B cell (primary cell): ENCODE data around the gene PANK4. TPM values are rescaled to one million over a fixed set of nuclear protein-coding genes. Genes with fewer than 3 reads are reported as not detected.

ENCODE experiments used
- ATAC-seq: fragments of 200-7000 bp; cut with Tn5 transposase; one replicate; pipeline ENCODE4 v1.10.0; 2021; ENCODE audit warnings: low read depth, mild to moderate bottlenecking, moderate number of reproducible peaks, moderate library complexity
- CTCF ChIA-PET: fragments of 350-600 bp; sonication (Branson Sonifier 250); formaldehyde crosslinking; loops from one replicate; lab custom pipeline; 2021; ENCODE audit warnings: antibody characterized with exemption, inconsistent platforms; lab: Charles Lee
- POLR2A ChIA-PET: fragments of 350-600 bp; sonication (Branson Sonifier 250); formaldehyde crosslinking; loops from one replicate; lab custom pipeline; 2021; ENCODE audit warnings: antibody characterized with exemption; lab: Charles Lee
- DNase-seq: peaks from one replicate; pipeline ENCODE4 v3.0.0; 2013
- H2AFZ ChIP-seq: 2 replicates; pipeline ENCODE4 v1.6.1; 2012; ENCODE audit warnings: mild to moderate bottlenecking, low read depth, low read length; ENCODE audit not compliant: insufficient read depth, poor library complexity, severe bottlenecking
- H3K27ac ChIP-seq, 2 donors: 1 replicate in 1 of 2; 2 replicates in 1 of 2; pipeline ENCODE4 v1.5.1; 2012 to 2013; ENCODE audit warnings: low read length in 2 of 2, mild to moderate bottlenecking in 2 of 2, moderate library complexity in 1 of 2
- H3K27me3 ChIP-seq, 4 experiments: fragments of 200-600 bp in 1 of 4; sonication (generic) in 1 of 4; replicated peaks in 1 of 4; 1 replicate in 2 of 4; 2 replicates in 2 of 4; pipeline versions ENCODE4 v1.6.1 to v1.7.0; 2013 to 2016; ENCODE audit warnings: low read length in 3 of 4, mild to moderate bottlenecking in 2 of 4, mixed read lengths in 1 of 4, moderate library complexity in 1 of 4; ENCODE audit not compliant: insufficient read depth in 4 of 4, control insufficient read depth in 3 of 4; ENCODE audit errors: control extremely low read depth in 1 of 4
- H3K36me3 ChIP-seq, 2 experiments: replicated peaks in 1 of 2; 1 replicate in 1 of 2; 2 replicates in 1 of 2; pipeline versions ENCODE4 v1.6.1 to v1.7.1; 2013; ENCODE audit warnings: low read length in 1 of 2; ENCODE audit not compliant: insufficient read depth in 2 of 2, control insufficient read depth in 1 of 2; ENCODE audit errors: control extremely low read depth in 1 of 2, extremely low read depth in 1 of 2
- H3K4me1 ChIP-seq, 2 donors: fragments of 200-600 bp in 1 of 2; sonication (generic) in 1 of 2; 1 replicate in 1 of 2; 2 replicates in 1 of 2; pipeline versions ENCODE4 v1.5.1 to v1.6.1; 2013 to 2017; ENCODE audit warnings: low read length in 2 of 2; ENCODE audit not compliant: control insufficient read depth in 2 of 2, insufficient read depth in 2 of 2
- H3K4me2 ChIP-seq: replicated peaks from 2 replicates; pipeline ENCODE3; 2012; ENCODE audit warnings: mild to moderate bottlenecking, low read depth, low read length; ENCODE audit not compliant: poor library complexity, severe bottlenecking
- H3K4me3 ChIP-seq, 5 experiments: fragments of 200-600 bp in 1 of 5; sonication (generic) in 1 of 5; 1 replicate in 3 of 5; 2 replicates in 2 of 5; pipeline versions ENCODE4 v1.5.1 to v1.7.0; 2011 to 2016; ENCODE audit warnings: low read length in 4 of 5, mild to moderate bottlenecking in 4 of 5, low read depth in 2 of 5, control low read depth in 1 of 5, moderate library complexity in 1 of 5; ENCODE audit not compliant: insufficient read depth in 1 of 5; ENCODE audit errors: control extremely low read depth in 1 of 5, extremely low read depth in 1 of 5
- H3K79me2 ChIP-seq: fragments of 200-600 bp; sonication (generic); one replicate; pipeline ENCODE4 v1.6.0; 2016; ENCODE audit warnings: low read length; ENCODE audit not compliant: control insufficient read depth, insufficient read depth
- H3K9ac ChIP-seq: fragments of 200-600 bp; sonication (generic); 2 replicates; pipeline ENCODE4 v1.6.1; 2017; ENCODE audit warnings: mild to moderate bottlenecking, low read length, moderate library complexity
- H3K9me3 ChIP-seq, 3 donors: one replicate each; pipeline versions ENCODE4 v1.6.1 to v1.7.1; 2013; ENCODE audit warnings: low read length in 2 of 3; ENCODE audit not compliant: control insufficient read depth in 2 of 3, insufficient read depth in 1 of 3; ENCODE audit errors: control extremely low read depth in 1 of 3
- H4K20me1 ChIP-seq: 2 replicates; pipeline ENCODE4 v1.6.0; 2012; ENCODE audit warnings: mild to moderate bottlenecking, low read length; ENCODE audit not compliant: insufficient read depth, control insufficient read depth, poor library complexity, severe bottlenecking
- H3K27ac Mint-ChIP-seq: one replicate; pipeline ENCODE4 v1.8.0; 2021; ENCODE audit warnings: mixed read lengths
- H3K27me3 Mint-ChIP-seq: one replicate; pipeline ENCODE4 v1.8.0; 2021; ENCODE audit warnings: mixed read lengths
- H3K4me1 Mint-ChIP-seq: one replicate; pipeline ENCODE4 v1.8.0; 2021; ENCODE audit warnings: mixed read lengths
- H3K4me3 Mint-ChIP-seq: one replicate; pipeline ENCODE4 v1.8.0; 2021; ENCODE audit warnings: mixed read lengths
- H3K9me3 Mint-ChIP-seq: one replicate; pipeline ENCODE4 v1.8.0; 2022; ENCODE audit warnings: mixed read lengths; ENCODE audit not compliant: insufficient read depth
- CTCF ChIP-seq: fragments of 200-600 bp; IDR thresholded peaks from one replicate; pipeline ENCODE4 v1.8.0; 2022; ENCODE audit warnings: antibody characterized with exemption, mild to moderate bottlenecking
- EZH2 ChIP-seq: IDR thresholded peaks from 2 replicates; pipeline ENCODE4 v1.6.1; 2012; ENCODE audit warnings: borderline replicate concordance, low read depth, mild to moderate bottlenecking, moderate library complexity, low read length; ENCODE audit not compliant: insufficient read depth, poor library complexity, severe bottlenecking
- WGBS: methylation state at CpG from one replicate; pipeline ENCODE4 v1.1.5; 2013; ENCODE audit warnings: missing lambda C conversion rate; ENCODE audit not compliant: insufficient coverage; 5-methylcytosine and 5-hydroxymethylcytosine counted together
- intact Hi-C: fragments of 100-400 bp; cut with micrococcal nuclease; formaldehyde crosslinking; loops from one replicate; pipeline ENCODE4 v1.10.0; 2022
- polyA plus RNA-seq: library from polyadenylated mRNA; depleted of rRNA; stranded (reverse); fragments of >200 nt; gene quantifications from 2 replicates; pipeline ENCODE4 v1.2.3, GENCODE V29; 2012
- total RNA-seq, 2 donors: library from RNA; stranded (reverse); fragments of 120-200 nt in 1 of 2; gene quantifications; 1 replicate in 1 of 2; 2 replicates in 1 of 2; pipeline versions ENCODE4 v1.2.3 to v1.2.4, GENCODE V29; 2013 to 2022

The PANK4 gene
- total and polyA plus RNA-seq, 2 donors (not counting 1 experiment from before 2014, with no cell fraction given), result 38.0 to 80.5 TPM

GRCh38 chr1:2558420-2558819 is 32.0 kb upstream of the PANK4 start:
- ATAC-seq (no peak), DNase-seq (no peak)
- intact Hi-C loops, result no loop called here
- Histone ChIP-seq H3K36me3 (peaks cover 0 to 48% of the 10 kb centered on the region in 2 experiments), H3K4me1 (peaks cover 31 to 41% of the 10 kb centered on the region in 2 donors), H3K9me3 (peaks cover 0 to 3% (median 0%) of the 10 kb centered on the region in 3 donors), H3K27ac (no peak overlapping the region), H3K9ac (no peak overlapping the region), H4K20me1 (peaks cover 26% of the 10 kb centered on the region), H3K4me2 (peak overlapping the region; percentile 100), H3K4me3 (no peak overlapping the region), H3K79me2 (peaks cover 31% of the 10 kb centered on the region), H3K27me3 (no peaks in the 10 kb centered on the region), H2AFZ (no peak overlapping the region)
- peaks cover 51% of the 10 kb centered on the region for H3K4me1 Mint-ChIP-seq
- peak overlapping the region; percentile 77 for H3K27ac Mint-ChIP-seq
- no peaks in the 10 kb centered on the region for H3K27me3 Mint-ChIP-seq
- peak overlapping the region; percentile 95 for H3K4me3 Mint-ChIP-seq
- CTCF ChIA-PET, result no interaction called here
- no peaks in the 10 kb centered on the region for H3K9me3 Mint-ChIP-seq
- WGBS, result 95% methylated on average over 11 of the region's 12 CpGs
- no peak for TF ChIP-seq CTCF
- POLR2A ChIA-PET, result interaction anchor here (1.1 to 2.1 kb wide), 3 partner anchors 10 to 19 kb away, joined by 3 to 13 read pairs (median 3); no protein-coding TSS in a partner anchor

GRCh38 chr1:2557482-2558400 is 31.3 kb upstream of the PANK4 start:
- no peak for DNase-seq

More at GRCh38 chr1:2557482-2558400, 31.3 kb upstream of the PANK4 start:
- Histone ChIP-seq H3K27me3 (no peaks in the 10 kb centered on the region), H3K79me2 (peaks cover 31% of the 10 kb centered on the region), H3K4me1 (peaks cover 31 to 41% of the 10 kb centered on the region in 2 donors), H3K4me3 (peak overlapping the region; percentile 82 to 91 (median 85)), H3K9me3 (peaks cover 0 to 3% (median 0%) of the 10 kb centered on the region in 3 donors), H3K4me2 (peak overlapping the region; percentile 100), H3K27ac (peak overlapping the region; percentile 87 to 99), H2AFZ (no peak overlapping the region), H3K9ac (peak overlapping the region; percentile 90), H3K36me3 (peaks cover 0 to 42% of the 10 kb centered on the region in 2 experiments), H4K20me1 (peaks cover 26% of the 10 kb centered on the region)
- POLR2A ChIA-PET, result interaction anchor here (1.1 to 3.0 kb wide), 8 partner anchors 7 to 31 kb away, joined by 3 to 77 read pairs (median 11); partner anchors contain the start of genes PANK4 and PRXL2B
- CTCF ChIA-PET, result interaction anchor here (1.5 to 3.9 kb wide), 4 partner anchors 27 to 363 kb away, joined by 5 to 47 read pairs (median 11); partner anchors contain the start of genes FAAP20 and PRXL2B
- Mint-ChIP-seq H3K27me3 (no peaks in the 10 kb centered on the region), H3K9me3 (no peaks in the 10 kb centered on the region), H3K27ac (peak overlapping the region; percentile 97), H3K4me1 (peaks cover 51% of the 10 kb centered on the region), H3K4me3 (peak overlapping the region; percentile 95)
- WGBS, result 81% methylated on average over 27 of the region's 30 CpGs
- TF ChIP-seq EZH2 (no peak), CTCF (no peak)
- ATAC-seq, result no peak
- intact Hi-C loops, result no loop called here
